ENCODE data around the gene MFSD2A.
"Not testable (repeated sequence)": the region's sequence is repeated elsewhere in the genome, so short reads cannot be mapped to it uniquely, and the experiment has no call there.

MFSD2A gene

GRCh38 chr1:39992888-39993287 lies 37.9 kb downstream of the MFSD2A start:
- no peak for TF ChIP-seq CTCF (conservative IDR thresholded peaks at IDR 0.05; ENCODE audit: low read depth)
- ChIA-PET POLR2A (ENCODE audit: low non-redundant PET) (no interaction called here), CTCF (interaction anchor here (0.5 kb wide), 1 partner anchor 901 kb away, joined by 3 read pairs; no protein-coding TSS in a partner anchor)
- DNase-seq (ENCODE audit: low spot score): no peak
- H3K27ac ChIP-seq: no peak overlapping the region

- no peak overlapping the region for H3K27ac ChIP-seq
- TF ChIP-seq CTCF (conservative IDR thresholded peaks at IDR 0.05; ENCODE audit: low read depth): no peak
- ChIA-PET CTCF (no interaction called here), POLR2A (ENCODE audit: low non-redundant PET) (no interaction called here)
- no peak for DNase-seq (ENCODE audit: low spot score)
These were observed 41.0 kb downstream of the MFSD2A start for GRCh38 chr1:39995973-39996393.

GRCh38 chr1:39996396-39997004 lies 41.6 kb downstream of the MFSD2A start:
- DNase-seq (ENCODE audit: low spot score): no peak
- no peak for TF ChIP-seq CTCF (conservative IDR thresholded peaks at IDR 0.05; ENCODE audit: low read depth)
- CTCF ChIA-PET: no interaction called here
- POLR2A ChIA-PET (ENCODE audit: low non-redundant PET): no interaction called here
- H3K27ac ChIP-seq: no peak overlapping the region

GRCh38 chr1:40001456-40001855 lies 46.5 kb downstream of the MFSD2A start:
- no peak overlapping the region for H3K27ac ChIP-seq
- no peak for TF ChIP-seq CTCF (conservative IDR thresholded peaks at IDR 0.05; ENCODE audit: low read depth)
- DNase-seq (ENCODE audit: low spot score): no peak
- POLR2A ChIA-PET (ENCODE audit: low non-redundant PET): no interaction called here
- CTCF ChIA-PET: no interaction called here

GRCh38 chr1:40003156-40004093 lies 48.5 kb downstream of the MFSD2A start:
- no peak for DNase-seq (ENCODE audit: low spot score)
- POLR2A ChIA-PET (ENCODE audit: low non-redundant PET): no interaction called here
- no peak for TF ChIP-seq CTCF (conservative IDR thresholded peaks at IDR 0.05; ENCODE audit: low read depth)
- no peak overlapping the region for H3K27ac ChIP-seq
- CTCF ChIA-PET: no interaction called here

- ChIA-PET POLR2A (ENCODE audit: low non-redundant PET) (interaction anchor here (0.7 kb wide), 1 partner anchor 69 kb away, joined by 4 read pairs; no protein-coding TSS in a partner anchor), CTCF (no interaction called here)
- TF ChIP-seq CTCF (conservative IDR thresholded peaks at IDR 0.05; ENCODE audit: low read depth): no peak
These were observed 49.9 kb downstream of the MFSD2A start for GRCh38 chr1:40004857-40005256.

GRCh38 chr1:40007481-40008034 lies 52.6 kb downstream of the MFSD2A start:
- CTCF ChIA-PET: interaction anchor here (0.7 kb wide), 1 partner anchor 331 kb away, joined by 4 read pairs; no protein-coding TSS in a partner anchor
- DNase-seq (ENCODE audit: low spot score); POLR2A ChIA-PET (ENCODE audit: low non-redundant PET); H3K27ac ChIP-seq: not testable (repeated sequence)

More at GRCh38 chr1:40004857-40005256, 49.9 kb downstream of the MFSD2A start:
- DNase-seq (ENCODE audit: low spot score): peak; percentile 52
- no peak overlapping the region for H3K27ac ChIP-seq

Measured in RWPE1 (cell line).